HepG2 (cell line): ENCODE results near the gene CCDC70. TPM values are rescaled to one million over a fixed set of nuclear protein-coding genes. Genes with fewer than 3 reads are reported as not detected.

ENCODE experiments used
- ATAC-seq: fragments of 200-7000 bp; cut with Tn5 transposase; 3 replicates; pipeline ENCODE4 v1.9.1; 2020; ENCODE audit warnings: mild to moderate bottlenecking, moderate library complexity
- BruUV-seq: library from RNA; stranded (reverse); fragments of 400-500 nt; replicated peaks from 2 replicates; lab custom pipeline; 2021; lab: Mats Ljungman, UMichigan
- CTCF ChIA-PET: fragments of 300-600 bp; formaldehyde crosslinking; extraction: SDS; loops from one replicate; lab custom pipeline; 2021; ENCODE audit warnings: low total read pairs, inconsistent platforms, low intra/inter-chr PET ratio; lab: Yijun Ruan, JAX
- POLR2A ChIA-PET: fragments of 350-600 bp; sonication (Branson Sonifier 250); formaldehyde crosslinking; loops from one replicate; lab custom pipeline; 2020; ENCODE audit warnings: antibody characterized with exemption, inconsistent platforms; lab: Yijun Ruan, JAX
- DNase-seq: peaks from one replicate; pipeline ENCODE4 v3.0.0-alpha.2; 2015; ENCODE audit warnings: low spot score
- FAIRE-seq: peaks from 3 replicates; lab custom pipeline; 2011; peaks lifted over from hg19 to GRCh38; lab: Jason Lieb, UNC
- H2AFZ ChIP-seq: one replicate; pipeline ENCODE4 v1.6.1; 2011; ENCODE audit warnings: low read length, inconsistent platforms
- H3K27ac ChIP-seq: fragments of 300-600 bp; 3 replicates; pipeline ENCODE4 v1.8.0; 2011; ENCODE audit warnings: mixed run types, mild to moderate bottlenecking, mixed read lengths, low read length, inconsistent platforms; ENCODE audit not compliant: insufficient read depth; ENCODE audit errors: extremely low read length
- H3K27me3 ChIP-seq, 2 experiments: fragments of 200-600 bp in 1 of 2; 2 replicates in 1 of 2; 3 replicates in 1 of 2; pipeline versions ENCODE4 v1.6.0 to v1.8.0; 2011; ENCODE audit warnings: low read length in 2 of 2, mild to moderate bottlenecking in 2 of 2, moderate library complexity in 2 of 2, inconsistent platforms in 1 of 2; ENCODE audit not compliant: insufficient read depth in 2 of 2, control insufficient read depth in 1 of 2
- H3K36me3 ChIP-seq, 2 experiments: fragments of 200-600 bp in 1 of 2; replicated peaks in 1 of 2; 2 replicates in 1 of 2; 3 replicates in 1 of 2; pipeline versions ENCODE4 v1.5.1 to v1.8.0; 2011; ENCODE audit warnings: low read length in 2 of 2, inconsistent platforms in 1 of 2; ENCODE audit not compliant: insufficient read depth in 2 of 2, control insufficient read depth in 1 of 2
- H3K4me1 ChIP-seq: 2 replicates; pipeline ENCODE4 v1.5.1; 2012; ENCODE audit warnings: low read length, inconsistent platforms; ENCODE audit not compliant: insufficient read depth
- H3K4me2 ChIP-seq: 2 replicates; pipeline ENCODE4 v1.6.0; 2011; ENCODE audit warnings: low read depth, low read length, inconsistent platforms
- H3K4me3 ChIP-seq, 3 experiments: fragments of 200-600 bp in 1 of 3; sonication (generic), shearing (Covaris generic) in 1 of 3; replicated peaks in 1 of 3; 2 replicates each; pipeline ENCODE4 v1.5.1; 2011 to 2016; ENCODE audit warnings: low read length in 3 of 3, inconsistent platforms in 2 of 3, low read depth in 2 of 3, mild to moderate bottlenecking in 2 of 3, control low read depth in 1 of 3, mixed read lengths in 1 of 3; ENCODE audit not compliant: insufficient read depth in 1 of 3
- H3K79me2 ChIP-seq: one replicate; pipeline ENCODE4 v1.6.1; 2011; ENCODE audit warnings: low read length, inconsistent platforms; ENCODE audit not compliant: insufficient read depth
- H3K9ac ChIP-seq: 2 replicates; pipeline ENCODE4 v1.6.0; 2011; ENCODE audit warnings: mild to moderate bottlenecking, low read depth, low read length, inconsistent platforms; ENCODE audit not compliant: insufficient read depth
- H3K9me3 ChIP-seq: 2 replicates; pipeline ENCODE4 v1.5.1; 2012; ENCODE audit warnings: mild to moderate bottlenecking, low read length
- H4K20me1 ChIP-seq: 2 replicates; pipeline ENCODE4 v1.6.0; 2011; ENCODE audit warnings: inconsistent platforms, mild to moderate bottlenecking, low read length, moderate library complexity; ENCODE audit not compliant: insufficient read depth
- DRAP1 ChIP-seq: IDR thresholded peaks from 2 replicates; pipeline ENCODE4 v1.6.1; 2016; ENCODE audit warnings: missing genetic modification reagents, missing compliant biosample characterization
- ETV6 ChIP-seq: sonication (generic); formaldehyde crosslinking; conservative IDR thresholded peaks from 2 replicates; pipeline ENCODE4 v1.4.0; 2020; ENCODE audit warnings: missing genetic modification reagents
- FOXO1 ChIP-seq: sonication (generic); formaldehyde crosslinking; IDR thresholded peaks from 2 replicates; pipeline ENCODE4 v1.4.0; 2020; ENCODE audit warnings: missing genetic modification reagents
- HMG20A ChIP-seq: IDR thresholded peaks from 2 replicates; pipeline ENCODE4 v1.6.1; 2016; ENCODE audit warnings: borderline replicate concordance
- HNRNPH1 ChIP-seq: fragments of 200-400 bp; formaldehyde crosslinking; optimal IDR thresholded peaks from 2 replicates; pipeline ENCODE3; 2017; ENCODE audit warnings: mild to moderate bottlenecking, low read depth, low read length
- KMT2B ChIP-seq: IDR thresholded peaks from 2 replicates; pipeline ENCODE4 v1.6.1; 2016; ENCODE audit warnings: missing genetic modification reagents, missing compliant biosample characterization
- TAF1 ChIP-seq: sonication (generic); formaldehyde crosslinking; IDR thresholded peaks from 2 replicates; pipeline ENCODE4 v1.4.0; 2020; ENCODE audit warnings: missing genetic modification reagents
- ZFP1 ChIP-seq: IDR thresholded peaks from 2 replicates; pipeline ENCODE4 v1.6.1; 2016
- ZNF589 ChIP-seq: sonication (generic); formaldehyde crosslinking; conservative IDR thresholded peaks from 2 replicates; pipeline ENCODE4 v1.8.0; 2022; ENCODE audit warnings: mild to moderate bottlenecking, moderate library complexity, missing genetic modification reagents
- WGBS: methylation state at CpG from one replicate; pipeline ENCODE4 v1.1.6; 2017; ENCODE audit warnings: low lambda C conversion rate; 5-methylcytosine and 5-hydroxymethylcytosine counted together
- in situ Hi-C: cut with HindIII; loops from 2 replicates; pipeline ENCODE4 v1.10.0; 2017; ENCODE audit warnings: low pct_unique_long_range_greater_than_20kb; ENCODE audit not compliant: extremely low pct_ligation_motif_present
- intact Hi-C: fragments of 100-400 bp; cut with micrococcal nuclease; formaldehyde crosslinking; loops from one replicate; pipeline ENCODE4 v1.10.0; 2022; ENCODE audit not compliant: unreplicated experiment
- polyA plus RNA-seq, 8 experiments: library from polyadenylated mRNA; depleted of rRNA in 3 of 8; stranded (reverse) in 7 of 8; unstranded in 1 of 8; fragments of >200 nt; fragmentation: Illumina TruSeq in 4 of 8; extraction: Trizol in 4 of 8; gene quantifications; 2 replicates each; pipeline versions ENCODE4 v1.2.1 to v1.2.3, GENCODE V29; 2011 to 2016; ENCODE audit warnings: low read depth in 4 of 8, missing spikeins in 1 of 8, mixed read lengths in 1 of 8; ENCODE audit not compliant: insufficient read depth in 1 of 8
- total RNA-seq, 5 experiments: library from RNA; depleted of rRNA; stranded (reverse); fragments of >200 nt; fragmentation: Illumina TruSeq; extraction: Trizol; gene quantifications; 2 replicates each; pipeline ENCODE4 v1.2.3, GENCODE V29; 2016; ENCODE audit warnings: low read depth in 1 of 5
- TF ChIP-seq, protein P1 (sequence below): sonication (generic); formaldehyde crosslinking; conservative IDR thresholded peaks from 2 replicates; pipeline ENCODE4 v1.5.0; 2020; ENCODE audit warnings: missing genetic modification reagents
- TF ChIP-seq, protein P2 (sequence below), 2 experiments: fragments of 450-650 bp in 1 of 2; sonication (generic) in 1 of 2; formaldehyde crosslinking in 1 of 2; IDR thresholded peaks; 2 replicates each; pipeline versions ENCODE4 v1.6.1 to v1.8.0; 2016 to 2022; ENCODE audit warnings: antibody characterized with exemption in 1 of 2, mild to moderate bottlenecking in 1 of 2, missing genetic modification reagents in 1 of 2
- TF ChIP-seq, protein P3 (sequence below): sonication (generic); formaldehyde crosslinking; IDR thresholded peaks from 2 replicates; pipeline ENCODE4 v1.5.0; 2020; ENCODE audit warnings: mild to moderate bottlenecking, missing genetic modification reagents

Gene CCDC70
- total and polyA plus RNA-seq, 2 of the 13 experiments (the other 11 are each of a cell fraction or from before 2014, with no cell fraction given): 0.13 TPM; not detected in 1

DNA sequence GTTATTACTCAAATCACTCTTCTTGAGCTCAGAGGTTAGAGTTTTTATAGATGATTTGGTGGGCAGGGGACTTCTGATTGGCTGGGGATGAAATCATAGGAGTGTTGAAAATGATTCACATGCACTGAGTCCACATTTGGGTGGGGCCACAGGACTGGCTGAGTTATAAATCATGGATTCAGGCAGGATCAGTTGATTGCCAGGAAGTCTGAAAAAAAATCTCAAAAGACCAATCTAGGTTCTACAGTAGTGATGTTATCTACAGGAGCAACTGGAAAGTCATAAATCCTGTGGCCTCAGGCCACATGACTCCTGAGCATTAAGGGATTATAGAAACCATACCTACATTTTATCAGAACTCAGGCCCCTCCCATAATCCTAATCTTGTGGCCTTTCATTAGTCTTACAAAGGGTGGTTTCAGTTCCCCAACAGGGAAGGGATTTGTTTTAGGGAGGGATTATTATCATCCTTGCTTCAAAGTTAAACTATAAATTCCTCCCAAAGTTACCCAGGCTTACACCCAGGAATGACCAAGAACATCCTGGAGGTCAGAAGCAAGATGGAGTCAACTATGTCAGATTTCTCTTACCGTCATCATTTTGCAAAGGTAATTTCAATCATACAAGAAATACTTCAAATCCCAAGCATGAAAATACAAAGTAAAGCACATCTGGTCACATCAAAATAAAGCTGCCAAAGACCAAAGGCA is 5.6 kb upstream of the CCDC70 start:
- ATAC-seq (no peak), DNase-seq (no peak), FAIRE-seq (no peak)
- H3K4me3 ChIP-seq: no peak overlapping the region
- H3K79me2 ChIP-seq: no peaks in the 10 kb centered on the region
- TF ChIP-seq ETV6 (CRISPR knock-in tag): no peak
- no peak for TF ChIP-seq TAF1
- TF ChIP-seq, protein P1, sequence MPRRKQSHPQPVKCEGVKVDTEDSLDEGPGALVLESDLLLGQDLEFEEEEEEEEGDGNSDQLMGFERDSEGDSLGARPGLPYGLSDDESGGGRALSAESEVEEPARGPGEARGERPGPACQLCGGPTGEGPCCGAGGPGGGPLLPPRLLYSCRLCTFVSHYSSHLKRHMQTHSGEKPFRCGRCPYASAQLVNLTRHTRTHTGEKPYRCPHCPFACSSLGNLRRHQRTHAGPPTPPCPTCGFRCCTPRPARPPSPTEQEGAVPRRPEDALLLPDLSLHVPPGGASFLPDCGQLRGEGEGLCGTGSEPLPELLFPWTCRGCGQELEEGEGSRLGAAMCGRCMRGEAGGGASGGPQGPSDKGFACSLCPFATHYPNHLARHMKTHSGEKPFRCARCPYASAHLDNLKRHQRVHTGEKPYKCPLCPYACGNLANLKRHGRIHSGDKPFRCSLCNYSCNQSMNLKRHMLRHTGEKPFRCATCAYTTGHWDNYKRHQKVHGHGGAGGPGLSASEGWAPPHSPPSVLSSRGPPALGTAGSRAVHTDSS (CRISPR knock-in tag): no peak
- TF ChIP-seq HMG20A (CRISPR knock-in tag): no peak
- TF ChIP-seq KMT2B (CRISPR knock-in tag): no peak
- TF ChIP-seq, protein P2, sequence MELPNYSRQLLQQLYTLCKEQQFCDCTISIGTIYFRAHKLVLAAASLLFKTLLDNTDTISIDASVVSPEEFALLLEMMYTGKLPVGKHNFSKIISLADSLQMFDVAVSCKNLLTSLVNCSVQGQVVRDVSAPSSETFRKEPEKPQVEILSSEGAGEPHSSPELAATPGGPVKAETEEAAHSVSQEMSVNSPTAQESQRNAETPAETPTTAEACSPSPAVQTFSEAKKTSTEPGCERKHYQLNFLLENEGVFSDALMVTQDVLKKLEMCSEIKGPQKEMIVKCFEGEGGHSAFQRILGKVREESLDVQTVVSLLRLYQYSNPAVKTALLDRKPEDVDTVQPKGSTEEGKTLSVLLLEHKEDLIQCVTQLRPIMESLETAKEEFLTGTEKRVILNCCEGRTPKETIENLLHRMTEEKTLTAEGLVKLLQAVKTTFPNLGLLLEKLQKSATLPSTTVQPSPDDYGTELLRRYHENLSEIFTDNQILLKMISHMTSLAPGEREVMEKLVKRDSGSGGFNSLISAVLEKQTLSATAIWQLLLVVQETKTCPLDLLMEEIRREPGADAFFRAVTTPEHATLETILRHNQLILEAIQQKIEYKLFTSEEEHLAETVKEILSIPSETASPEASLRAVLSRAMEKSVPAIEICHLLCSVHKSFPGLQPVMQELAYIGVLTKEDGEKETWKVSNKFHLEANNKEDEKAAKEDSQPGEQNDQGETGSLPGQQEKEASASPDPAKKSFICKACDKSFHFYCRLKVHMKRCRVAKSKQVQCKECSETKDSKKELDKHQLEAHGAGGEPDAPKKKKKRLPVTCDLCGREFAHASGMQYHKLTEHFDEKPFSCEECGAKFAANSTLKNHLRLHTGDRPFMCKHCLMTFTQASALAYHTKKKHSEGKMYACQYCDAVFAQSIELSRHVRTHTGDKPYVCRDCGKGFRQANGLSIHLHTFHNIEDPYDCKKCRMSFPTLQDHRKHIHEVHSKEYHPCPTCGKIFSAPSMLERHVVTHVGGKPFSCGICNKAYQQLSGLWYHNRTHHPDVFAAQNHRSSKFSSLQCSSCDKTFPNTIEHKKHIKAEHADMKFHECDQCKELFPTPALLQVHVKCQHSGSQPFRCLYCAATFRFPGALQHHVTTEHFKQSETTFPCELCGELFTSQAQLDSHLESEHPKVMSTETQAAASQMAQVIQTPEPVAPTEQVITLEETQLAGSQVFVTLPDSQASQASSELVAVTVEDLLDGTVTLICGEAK (IDR thresholded peaks at IDR 0.05): no peak
- TF ChIP-seq, protein P2 (CRISPR knock-in tag; IDR thresholded peaks at IDR 0.05): no peak
- no peak for TF ChIP-seq ZFP1 (CRISPR knock-in tag)
- TF ChIP-seq HNRNPH1: no peak
- TF ChIP-seq, protein P3, sequence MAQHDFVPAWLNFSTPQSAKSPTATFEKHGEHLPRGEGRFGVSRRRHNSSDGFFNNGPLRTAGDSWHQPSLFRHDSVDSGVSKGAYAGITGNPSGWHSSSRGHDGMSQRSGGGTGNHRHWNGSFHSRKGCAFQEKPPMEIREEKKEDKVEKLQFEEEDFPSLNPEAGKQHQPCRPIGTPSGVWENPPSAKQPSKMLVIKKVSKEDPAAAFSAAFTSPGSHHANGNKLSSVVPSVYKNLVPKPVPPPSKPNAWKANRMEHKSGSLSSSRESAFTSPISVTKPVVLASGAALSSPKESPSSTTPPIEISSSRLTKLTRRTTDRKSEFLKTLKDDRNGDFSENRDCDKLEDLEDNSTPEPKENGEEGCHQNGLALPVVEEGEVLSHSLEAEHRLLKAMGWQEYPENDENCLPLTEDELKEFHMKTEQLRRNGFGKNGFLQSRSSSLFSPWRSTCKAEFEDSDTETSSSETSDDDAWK (CRISPR knock-in tag): no peak
- TF ChIP-seq DRAP1: no peak
- no peak for TF ChIP-seq ZNF589
- no peak for TF ChIP-seq FOXO1 (CRISPR knock-in tag)
- H2AFZ ChIP-seq: no peak overlapping the region
- H3K27ac ChIP-seq: no peak overlapping the region
- intact Hi-C loops: loop anchor here (5.0 kb wide), 1 partner anchor 839 kb away; no protein-coding TSS in a partner anchor
- peaks cover 28% of the 10 kb centered on the region for H3K4me1 ChIP-seq
- H3K27me3 ChIP-seq: no peaks in the 10 kb centered on the region
- no peaks in the 10 kb centered on the region for H3K36me3 ChIP-seq
- CTCF ChIA-PET: no interaction called here
- H3K9me3 ChIP-seq: no peaks in the 10 kb centered on the region
- no peaks in the 10 kb centered on the region for H4K20me1 ChIP-seq
- in situ Hi-C loops: no loop called here
- H3K4me2 ChIP-seq: no peak overlapping the region
- WGBS: 97% methylated on average over 1 of the region's 1 CpG
- no TSS peak for BruUV-seq
- POLR2A ChIA-PET: no interaction called here
- H3K9ac ChIP-seq: no peak overlapping the region
